ENCODE results near the gene GINS2. TPM values are rescaled to one million over a fixed set of nuclear protein-coding genes. Genes with fewer than 3 reads are reported as not detected.

Gene GINS2
- total RNA-seq, 1 donor from 2014 or later, result 0.26 TPM

GRCh38 chr16:85657996-85658395 lies 30.8 kb downstream of the GINS2 start:
- DNase-seq (ENCODE audit: low read depth), result no peak
- peaks cover 66% of the 10 kb centered on the region for H3K36me3 ChIP-seq (ENCODE audit: control insufficient read depth, insufficient read depth, low read length)

GRCh38 chr16:85657267-85657650 lies 31.5 kb downstream of the GINS2 start:
- FAIRE-seq (no peak), DNase-seq (ENCODE audit: low read depth) (no peak)
- Histone ChIP-seq H3K27me3 (ENCODE audit: control insufficient read depth, insufficient read depth, low read length) (no peaks in the 10 kb centered on the region), H3K4me3 (ENCODE audit: low read depth, low read length) (no peak overlapping the region), H3K36me3 (ENCODE audit: control insufficient read depth, insufficient read depth, low read length) (peaks cover 59% of the 10 kb centered on the region)
- no peak for TF ChIP-seq CTCF (IDR thresholded peaks at IDR 0.05; ENCODE audit: insufficient read depth, low read length, severe bottlenecking)

More at GRCh38 chr16:85657996-85658395, 30.8 kb downstream of the GINS2 start:
- Histone ChIP-seq H3K27me3 (ENCODE audit: control insufficient read depth, insufficient read depth, low read length) (no peaks in the 10 kb centered on the region), H3K4me3 (ENCODE audit: low read depth, low read length) (no peak overlapping the region)
- no peak for TF ChIP-seq CTCF (IDR thresholded peaks at IDR 0.05; ENCODE audit: insufficient read depth, low read length, severe bottlenecking)
- FAIRE-seq, result no peak

- TF ChIP-seq CTCF (IDR thresholded peaks at IDR 0.05; ENCODE audit: insufficient read depth, low read length, severe bottlenecking), result no peak
- H3K27me3 ChIP-seq (ENCODE audit: control insufficient read depth, insufficient read depth, low read length), result no peaks in the 10 kb centered on the region
- no peak overlapping the region for H3K4me3 ChIP-seq (ENCODE audit: low read depth, low read length)
- DNase-seq (ENCODE audit: low read depth) (no peak), FAIRE-seq (no peak)
- H3K36me3 ChIP-seq (ENCODE audit: control insufficient read depth, insufficient read depth, low read length), result peaks cover 53% of the 10 kb centered on the region
Observed at GRCh38 chr16:85656351-85657266, 32.1 kb downstream of the GINS2 start.

- Histone ChIP-seq H3K36me3 (ENCODE audit: control insufficient read depth, insufficient read depth, low read length) (peaks cover 49% of the 10 kb centered on the region), H3K27me3 (ENCODE audit: control insufficient read depth, insufficient read depth, low read length) (no peaks in the 10 kb centered on the region), H3K4me3 (ENCODE audit: low read depth, low read length) (no peak overlapping the region)
- FAIRE-seq (no peak), DNase-seq (ENCODE audit: low read depth) (no peak)
- TF ChIP-seq CTCF (IDR thresholded peaks at IDR 0.05; ENCODE audit: insufficient read depth, low read length, severe bottlenecking), result no peak
Observed at GRCh38 chr16:85655216-85656129, 33.3 kb downstream of the GINS2 start.

- Histone ChIP-seq H3K27me3 (ENCODE audit: control insufficient read depth, insufficient read depth, low read length) (no peaks in the 10 kb centered on the region), H3K4me3 (ENCODE audit: low read depth, low read length) (no peak overlapping the region), H3K36me3 (ENCODE audit: control insufficient read depth, insufficient read depth, low read length) (peaks cover 45% of the 10 kb centered on the region)
- no peak for DNase-seq (ENCODE audit: low read depth)
- no peak for FAIRE-seq
- TF ChIP-seq CTCF (IDR thresholded peaks at IDR 0.05; ENCODE audit: insufficient read depth, low read length, severe bottlenecking), result no peak
Observed at GRCh38 chr16:85654251-85655095, 34.3 kb downstream of the GINS2 start.
